Measurements from ENCODE around the gene PIP5K1C. TPM values are rescaled to one million over a fixed set of nuclear protein-coding genes. Genes with fewer than 3 reads are reported as not detected.

The PIP5K1C gene
- total RNA-seq, 6 experiments from 2014 or later: 5.3 to 9.8 (median 7.6) TPM

GRCh38 chr19:3682286-3682685, 18.0 kb downstream of the PIP5K1C start:
- Histone ChIP-seq H3K4me3 (no peak overlapping the region), H3K27ac (no peak overlapping the region), H3K36me3 (no peaks in the 10 kb centered on the region), H3K9me3 (no peaks in the 10 kb centered on the region), H3K4me1 (no peaks in the 10 kb centered on the region), H3K27me3 (no peaks in the 10 kb centered on the region)
- DNase-seq (no peak), ATAC-seq (no peak)
- no peak for TF ChIP-seq CTCF (IDR thresholded peaks at IDR 0.05)
- intact Hi-C loops (cut with DNase I): no loop called here
- WGBS (ENCODE audit: insufficient coverage, low coverage, low lambda C conversion rate, missing lambda C conversion rate): 98% methylated on average over 7 of the region's 10 CpGs

GRCh38 chr19:3680939-3681338, 19.3 kb downstream of the PIP5K1C start:
- Histone ChIP-seq H3K4me3 (no peak overlapping the region), H3K27ac (no peak overlapping the region), H3K9me3 (no peaks in the 10 kb centered on the region), H3K4me1 (no peaks in the 10 kb centered on the region), H3K27me3 (no peaks in the 10 kb centered on the region), H3K36me3 (no peaks in the 10 kb centered on the region)
- DNase-seq (no peak), ATAC-seq (no peak)
- 99% methylated on average over 10 of the region's 12 CpGs for WGBS (ENCODE audit: insufficient coverage, low coverage, low lambda C conversion rate, missing lambda C conversion rate)
- intact Hi-C loops (cut with DNase I): no loop called here
- TF ChIP-seq POLR2A (IDR thresholded peaks at IDR 0.05) (no peak), CTCF (IDR thresholded peaks at IDR 0.05) (no peak)

- DNase-seq (no peak), ATAC-seq (no peak)
- WGBS (ENCODE audit: insufficient coverage, low coverage, low lambda C conversion rate, missing lambda C conversion rate): 98% methylated on average over 12 of the region's 13 CpGs
- H3K4me1 ChIP-seq: no peaks in the 10 kb centered on the region
- no peaks in the 10 kb centered on the region for H3K9me3 ChIP-seq
- H3K27me3 ChIP-seq: no peaks in the 10 kb centered on the region
- intact Hi-C loops (cut with DNase I): no loop called here
- TF ChIP-seq POLR2A (IDR thresholded peaks at IDR 0.05) (no peak), CTCF (IDR thresholded peaks at IDR 0.05) (no peak)
- no peaks in the 10 kb centered on the region for H3K36me3 ChIP-seq
- H3K27ac ChIP-seq: no peak overlapping the region
- no peak overlapping the region for H3K4me3 ChIP-seq
Observed at GRCh38 chr19:3679581-3679980, 20.7 kb downstream of the PIP5K1C start.

- ATAC-seq (no peak), DNase-seq (no peak)
- H3K4me1 ChIP-seq: no peaks in the 10 kb centered on the region
- H3K4me3 ChIP-seq: no peak overlapping the region
- H3K36me3 ChIP-seq: no peaks in the 10 kb centered on the region
- H3K27ac ChIP-seq: no peak overlapping the region
- intact Hi-C loops (cut with DNase I): no loop called here
- no peaks in the 10 kb centered on the region for H3K9me3 ChIP-seq
- WGBS (ENCODE audit: insufficient coverage, low coverage, low lambda C conversion rate, missing lambda C conversion rate): 75% methylated on average over 4 of the region's 12 CpGs
- no peak for TF ChIP-seq CTCF (IDR thresholded peaks at IDR 0.05)
- TF ChIP-seq POLR2A (IDR thresholded peaks at IDR 0.05): no peak
- no peaks in the 10 kb centered on the region for H3K27me3 ChIP-seq
Observed at GRCh38 chr19:3679138-3679537, 21.1 kb downstream of the PIP5K1C start.

GRCh38 chr19:3678188-3678587, 22.1 kb downstream of the PIP5K1C start:
- 82% methylated on average over 3 of the region's 3 CpGs for WGBS (ENCODE audit: insufficient coverage, low coverage, low lambda C conversion rate, missing lambda C conversion rate)
- no peak for TF ChIP-seq POLR2A (IDR thresholded peaks at IDR 0.05)
- no peak for TF ChIP-seq CTCF (IDR thresholded peaks at IDR 0.05)
- H3K4me3 ChIP-seq: no peak overlapping the region

More at GRCh38 chr19:3678188-3678587, 22.1 kb downstream of the PIP5K1C start:
- DNase-seq (no peak), ATAC-seq (no peak)
- Histone ChIP-seq H3K36me3 (no peaks in the 10 kb centered on the region), H3K27me3 (no peaks in the 10 kb centered on the region), H3K4me1 (no peaks in the 10 kb centered on the region), H3K27ac (no peak overlapping the region), H3K9me3 (no peaks in the 10 kb centered on the region)
- intact Hi-C loops (cut with DNase I): no loop called here
